ENCODE results near the gene TREH. TPM values are rescaled to one million over a fixed set of nuclear protein-coding genes. Genes with fewer than 3 reads are reported as not detected.

TREH gene
- total and polyA plus RNA-seq, 2 donors: 0.39 TPM; not detected in 1

DNA sequence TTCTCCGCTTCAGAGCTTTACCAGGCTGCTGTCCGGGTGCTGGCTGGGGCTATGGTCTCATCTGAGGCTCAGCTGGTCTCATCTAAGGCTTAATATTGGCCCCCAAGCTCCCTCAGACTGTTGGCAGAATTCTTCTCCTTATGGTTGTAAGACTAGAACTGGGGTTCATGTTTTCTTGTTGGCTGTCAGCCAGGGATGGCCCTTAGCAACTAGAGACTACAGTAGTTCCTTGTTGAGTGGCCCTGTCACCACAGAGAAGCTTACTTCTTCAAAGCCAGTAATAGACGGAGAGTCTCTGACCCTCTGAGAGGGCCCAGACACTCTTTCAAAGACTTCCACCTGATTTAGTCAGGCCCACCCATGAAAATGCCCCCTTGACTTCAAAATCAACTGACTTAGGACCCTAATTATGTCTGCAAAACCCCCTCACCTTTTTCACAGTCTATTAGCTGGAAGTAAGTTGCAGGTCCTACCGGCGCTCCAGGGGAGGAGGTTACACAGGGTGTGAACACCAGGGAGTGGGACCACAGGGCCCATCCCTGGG, 24.2 kb upstream of the TREH start:
- H3K27me3 ChIP-seq (ENCODE audit: control insufficient read depth in 2 of 2, insufficient read depth in 1 of 2, low read length in 1 of 2): no peaks in the 10 kb centered on the region
- DNase-seq (ENCODE audit: low read depth in 6 of 9, low spot score in 9 of 9): no peak
- peaks cover 0 to 7% of the 10 kb centered on the region in 2 donors for H3K9me3 ChIP-seq (ENCODE audit: control insufficient read depth in 2 of 2, insufficient read depth in 1 of 2, low read length in 1 of 2)
- peak overlapping the region in 1 of 2 donors; percentile 31 for H3K27ac ChIP-seq (ENCODE audit: low read depth in 1 of 2, low read length in 1 of 2)
- 95% methylated on average over 5 of the region's 5 CpGs for WGBS
- H3K36me3 ChIP-seq (ENCODE audit: control insufficient read depth in 2 of 2, insufficient read depth in 2 of 2, low read length in 1 of 2): no peaks in the 10 kb centered on the region
- H3K4me3 ChIP-seq (ENCODE audit: low read length in 2 of 2): no peak overlapping the region
- H3K4me1 ChIP-seq (ENCODE audit: control insufficient read depth in 2 of 2, insufficient read depth in 2 of 2, low read length in 2 of 2): peaks cover 5 to 20% of the 10 kb centered on the region in 2 donors

DNA sequence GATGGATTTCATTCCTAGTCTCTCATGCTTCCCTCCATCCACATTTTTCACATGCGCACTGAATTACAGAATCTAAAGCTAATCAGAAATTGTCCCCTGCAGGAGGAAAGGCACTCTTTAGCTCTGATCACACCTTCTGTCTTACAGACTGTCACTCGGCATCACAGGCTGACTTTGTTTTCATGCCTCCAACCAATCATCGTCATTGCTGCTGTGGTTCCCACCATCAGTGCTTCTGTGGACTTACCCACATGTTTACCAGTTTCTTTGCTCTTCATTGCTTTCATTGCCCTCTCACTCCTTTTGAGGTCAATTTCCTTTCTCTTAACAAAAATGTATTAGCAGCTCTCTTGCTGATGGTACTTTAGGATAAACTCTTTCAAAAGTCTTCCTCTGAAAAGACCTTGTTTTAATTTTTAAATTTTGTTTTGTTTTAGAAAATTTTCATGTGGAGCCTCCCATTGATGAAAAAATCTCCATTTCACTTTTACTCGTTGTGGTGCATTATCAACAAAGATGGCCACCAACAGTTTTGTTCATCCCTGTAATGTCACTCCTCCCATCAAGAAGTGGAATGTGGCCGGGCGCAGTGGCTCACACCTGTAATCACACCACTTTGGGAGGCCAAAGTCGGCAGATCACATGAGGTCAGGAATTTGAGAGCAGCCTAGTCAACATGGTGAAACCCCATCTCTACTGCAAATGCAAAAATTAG, 20.2 kb upstream of the TREH start:
- Histone ChIP-seq H3K27ac (ENCODE audit: low read depth in 1 of 2, low read length in 1 of 2) (peak overlapping the region; percentile 50 to 64), H3K36me3 (ENCODE audit: control insufficient read depth in 2 of 2, insufficient read depth in 2 of 2, low read length in 1 of 2) (no peaks in the 10 kb centered on the region), H3K9me3 (ENCODE audit: control insufficient read depth in 2 of 2, insufficient read depth in 1 of 2, low read length in 1 of 2) (peaks cover 0 to 7% of the 10 kb centered on the region in 2 donors), H3K27me3 (ENCODE audit: control insufficient read depth in 2 of 2, insufficient read depth in 1 of 2, low read length in 1 of 2) (no peaks in the 10 kb centered on the region), H3K4me1 (ENCODE audit: control insufficient read depth in 2 of 2, insufficient read depth in 2 of 2, low read length in 2 of 2) (peaks cover 2 to 26% of the 10 kb centered on the region in 2 donors), H3K4me3 (ENCODE audit: low read length in 2 of 2) (no peak overlapping the region)
- peak in 7 of 9 donors; percentile 41 to 87 (median 57) for DNase-seq (ENCODE audit: low read depth in 6 of 9, low spot score in 9 of 9)
- 76% methylated on average over 7 of the region's 7 CpGs for WGBS

DNA sequence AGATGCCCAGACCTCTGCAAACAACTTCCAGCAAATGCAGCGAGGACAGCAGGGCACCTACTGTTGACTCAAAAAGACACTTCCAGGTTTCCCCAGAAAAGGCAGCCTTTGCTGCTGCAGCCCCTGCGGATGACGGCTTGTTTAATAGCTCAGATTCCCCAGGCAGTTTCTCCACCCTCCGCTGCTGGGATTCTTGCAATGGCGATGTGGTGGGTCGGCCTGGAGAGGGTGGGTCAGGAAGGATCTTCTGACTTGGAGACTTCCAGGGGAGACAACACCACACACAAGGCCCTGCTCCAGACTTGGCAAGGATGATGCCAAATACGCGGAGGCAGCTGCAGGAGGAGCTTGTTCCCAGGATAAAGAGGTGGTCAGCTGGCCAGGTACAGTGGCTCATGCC, 17.9 kb upstream of the TREH start:
- no peak overlapping the region for H3K27ac ChIP-seq (ENCODE audit: low read depth in 1 of 2, low read length in 1 of 2)
- no peak overlapping the region for H3K4me3 ChIP-seq (ENCODE audit: low read length in 2 of 2)
- no peaks in the 10 kb centered on the region for H3K27me3 ChIP-seq (ENCODE audit: control insufficient read depth in 2 of 2, insufficient read depth in 1 of 2, low read length in 1 of 2)
- H3K36me3 ChIP-seq (ENCODE audit: control insufficient read depth in 2 of 2, insufficient read depth in 2 of 2, low read length in 1 of 2): no peaks in the 10 kb centered on the region
- peaks cover 0 to 13% of the 10 kb centered on the region in 2 donors for H3K9me3 ChIP-seq (ENCODE audit: control insufficient read depth in 2 of 2, insufficient read depth in 1 of 2, low read length in 1 of 2)
- DNase-seq (ENCODE audit: low read depth in 6 of 9, low spot score in 9 of 9): no peak
- WGBS: 95% methylated on average over 8 of the region's 8 CpGs
- H3K4me1 ChIP-seq (ENCODE audit: control insufficient read depth in 2 of 2, insufficient read depth in 2 of 2, low read length in 2 of 2): peaks cover 7 to 45% of the 10 kb centered on the region in 2 donors

DNA sequence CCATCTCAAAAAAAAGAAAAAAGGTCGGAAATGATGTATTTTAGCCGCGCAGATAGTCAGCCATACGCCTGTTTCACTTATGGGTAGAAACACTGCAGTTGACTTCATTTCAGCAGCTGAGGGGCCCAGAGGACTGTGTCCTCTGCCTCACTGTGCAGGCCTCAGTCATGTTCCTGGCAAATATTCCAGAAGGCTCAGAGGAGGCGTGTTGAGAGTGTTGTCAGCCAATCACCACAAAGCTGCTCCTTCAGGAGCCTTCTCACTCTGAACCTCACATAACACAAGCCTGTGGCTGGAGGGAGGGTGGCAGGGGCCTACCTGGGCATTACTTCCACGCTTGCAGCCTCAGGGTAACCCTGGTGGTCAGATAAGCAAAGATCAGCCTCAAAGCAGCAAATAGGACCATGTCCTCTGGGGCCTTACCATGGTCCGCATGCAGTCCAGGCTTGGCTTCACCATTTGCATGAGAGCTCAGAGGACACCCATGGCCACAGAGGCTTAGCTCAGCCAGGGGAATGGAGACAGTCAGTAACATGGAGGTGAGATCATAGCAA, 17.3 kb upstream of the TREH start:
- H3K4me1 ChIP-seq (ENCODE audit: control insufficient read depth in 2 of 2, insufficient read depth in 2 of 2, low read length in 2 of 2): peaks cover 13 to 51% of the 10 kb centered on the region in 2 donors
- no peak for DNase-seq (ENCODE audit: low read depth in 6 of 9, low spot score in 9 of 9)
- H3K4me3 ChIP-seq (ENCODE audit: low read length in 2 of 2): no peak overlapping the region
- no peaks in the 10 kb centered on the region for H3K27me3 ChIP-seq (ENCODE audit: control insufficient read depth in 2 of 2, insufficient read depth in 1 of 2, low read length in 1 of 2)
- H3K9me3 ChIP-seq (ENCODE audit: control insufficient read depth in 2 of 2, insufficient read depth in 1 of 2, low read length in 1 of 2): peaks cover 0 to 13% of the 10 kb centered on the region in 2 donors
- no peak overlapping the region for H3K27ac ChIP-seq (ENCODE audit: low read depth in 1 of 2, low read length in 1 of 2)
- H3K36me3 ChIP-seq (ENCODE audit: control insufficient read depth in 2 of 2, insufficient read depth in 2 of 2, low read length in 1 of 2): no peaks in the 10 kb centered on the region
- WGBS: 96% methylated on average over 7 of the region's 7 CpGs

DNA sequence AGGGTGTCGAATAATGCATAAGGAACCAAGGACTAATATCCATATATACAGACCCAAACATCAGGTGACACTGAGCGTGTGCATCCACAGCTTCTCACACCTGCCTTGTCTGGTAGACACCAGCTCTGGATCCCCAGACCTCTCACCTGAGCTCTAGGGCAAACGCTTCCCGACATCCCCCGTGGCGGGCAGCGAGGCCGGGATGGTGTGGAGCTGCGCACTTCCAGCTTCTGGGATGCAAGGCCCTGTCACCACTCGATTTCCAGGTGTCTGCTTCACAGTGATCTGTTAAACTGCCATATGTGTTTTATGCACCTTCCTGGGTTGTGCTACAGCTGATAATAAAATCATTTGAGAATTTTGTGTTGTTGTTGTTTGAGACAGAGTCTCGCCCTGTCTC, 15.3 kb upstream of the TREH start:
- H3K27me3 ChIP-seq (ENCODE audit: control insufficient read depth in 2 of 2, insufficient read depth in 1 of 2, low read length in 1 of 2): peaks cover 0 to 3% of the 10 kb centered on the region in 2 donors
- H3K9me3 ChIP-seq (ENCODE audit: control insufficient read depth in 2 of 2, insufficient read depth in 1 of 2, low read length in 1 of 2): peaks cover 0 to 7% of the 10 kb centered on the region in 2 donors
- WGBS: 89% methylated on average over 11 of the region's 11 CpGs
- peaks cover 17 to 63% of the 10 kb centered on the region in 2 donors for H3K4me1 ChIP-seq (ENCODE audit: control insufficient read depth in 2 of 2, insufficient read depth in 2 of 2, low read length in 2 of 2)
- no peak overlapping the region for H3K4me3 ChIP-seq (ENCODE audit: low read length in 2 of 2)
- peak overlapping the region in 1 of 2 donors; percentile 4 for H3K27ac ChIP-seq (ENCODE audit: low read depth in 1 of 2, low read length in 1 of 2)
- no peak for DNase-seq (ENCODE audit: low read depth in 6 of 9, low spot score in 9 of 9)
- H3K36me3 ChIP-seq (ENCODE audit: control insufficient read depth in 2 of 2, insufficient read depth in 2 of 2, low read length in 1 of 2): no peaks in the 10 kb centered on the region

DNA sequence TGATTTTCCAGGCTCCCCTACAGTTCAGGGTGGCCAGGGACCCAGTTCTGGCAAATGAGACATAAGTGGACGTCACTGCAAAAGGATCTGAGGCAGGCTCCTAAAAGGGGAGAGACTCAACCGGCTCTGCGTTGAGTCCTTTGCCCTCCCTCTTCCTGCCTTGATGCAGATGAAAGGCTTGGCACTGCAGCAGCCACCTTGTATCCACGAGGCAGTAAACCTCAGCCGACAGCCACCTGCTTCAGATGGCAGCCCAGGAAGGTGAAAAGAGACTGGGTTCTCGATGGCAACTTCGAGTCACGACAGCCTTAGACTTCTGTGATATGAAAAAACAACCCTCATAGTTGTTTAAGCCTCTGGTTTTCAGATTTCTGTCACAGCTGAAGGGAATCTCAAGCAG, 14.7 kb upstream of the TREH start:
- H3K4me3 ChIP-seq (ENCODE audit: low read length in 2 of 2): no peak overlapping the region
- H3K27me3 ChIP-seq (ENCODE audit: control insufficient read depth in 2 of 2, insufficient read depth in 1 of 2, low read length in 1 of 2): peaks cover 0 to 7% of the 10 kb centered on the region in 2 donors
- peak in 2 of 9 donors; percentile 33 to 57 for DNase-seq (ENCODE audit: low read depth in 6 of 9, low spot score in 9 of 9)
- peak overlapping the region in 1 of 2 donors; percentile 4 for H3K27ac ChIP-seq (ENCODE audit: low read depth in 1 of 2, low read length in 1 of 2)
- peaks cover 0 to 7% of the 10 kb centered on the region in 2 donors for H3K9me3 ChIP-seq (ENCODE audit: control insufficient read depth in 2 of 2, insufficient read depth in 1 of 2, low read length in 1 of 2)
- peaks cover 15 to 63% of the 10 kb centered on the region in 2 donors for H3K4me1 ChIP-seq (ENCODE audit: control insufficient read depth in 2 of 2, insufficient read depth in 2 of 2, low read length in 2 of 2)
- H3K36me3 ChIP-seq (ENCODE audit: control insufficient read depth in 2 of 2, insufficient read depth in 2 of 2, low read length in 1 of 2): no peaks in the 10 kb centered on the region
- WGBS: 42% methylated on average over 8 of the region's 8 CpGs

DNA sequence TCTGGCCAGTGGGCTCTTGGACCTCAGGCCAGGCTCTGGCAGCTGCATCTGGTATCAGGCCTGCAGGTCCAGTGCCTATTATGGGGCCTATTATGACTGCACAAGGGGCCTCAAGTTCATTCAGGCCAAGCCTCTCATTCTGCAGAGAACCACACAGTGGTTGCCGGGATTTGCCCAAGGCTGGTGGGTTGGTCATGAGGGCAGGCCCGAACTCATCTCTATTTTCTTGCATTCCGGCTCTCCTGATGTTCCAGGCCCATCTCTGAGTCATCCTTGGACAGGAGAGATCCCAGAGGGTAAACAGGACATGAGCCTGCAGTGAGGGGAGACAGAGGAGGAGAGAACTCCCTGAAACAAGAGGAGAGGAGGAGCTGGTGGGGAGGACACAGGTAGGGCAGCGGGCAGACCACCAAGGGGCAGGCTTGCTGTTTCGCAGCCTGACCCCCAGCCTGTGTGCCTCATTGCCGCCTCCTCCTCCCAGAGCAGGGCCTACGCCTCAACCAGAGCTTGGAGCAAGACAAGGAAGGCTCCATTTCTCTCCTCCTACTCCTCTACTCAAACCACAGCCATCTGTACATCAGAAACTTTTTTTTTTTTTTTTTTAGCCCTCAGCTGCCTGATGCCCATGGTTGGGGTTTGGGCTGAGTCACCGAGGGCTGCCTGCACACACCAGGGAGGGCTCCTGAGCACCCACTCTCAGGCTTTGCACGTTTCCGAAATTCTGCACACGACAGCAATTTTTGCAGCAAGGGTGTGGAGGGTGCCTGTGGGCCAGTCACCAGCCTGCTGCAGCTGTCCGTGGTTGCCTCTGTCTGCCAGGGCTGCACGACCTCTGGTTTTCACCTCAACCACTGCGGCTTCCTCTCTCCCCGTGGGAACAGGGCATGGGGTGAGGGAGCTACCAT, 12.7 kb upstream of the TREH start:
- peak in 3 of 9 donors; percentile 23 to 63 (median 24) for DNase-seq (ENCODE audit: low read depth in 6 of 9, low spot score in 9 of 9)
- Histone ChIP-seq H3K4me3 (ENCODE audit: low read length in 2 of 2) (no peak overlapping the region), H3K4me1 (ENCODE audit: control insufficient read depth in 2 of 2, insufficient read depth in 2 of 2, low read length in 2 of 2) (peaks cover 15 to 61% of the 10 kb centered on the region in 2 donors), H3K36me3 (ENCODE audit: control insufficient read depth in 2 of 2, insufficient read depth in 2 of 2, low read length in 1 of 2) (no peaks in the 10 kb centered on the region), H3K27me3 (ENCODE audit: control insufficient read depth in 2 of 2, insufficient read depth in 1 of 2, low read length in 1 of 2) (peaks cover 0 to 11% of the 10 kb centered on the region in 2 donors), H3K9me3 (ENCODE audit: control insufficient read depth in 2 of 2, insufficient read depth in 1 of 2, low read length in 1 of 2) (peaks cover 0 to 11% of the 10 kb centered on the region in 2 donors), H3K27ac (ENCODE audit: low read depth in 1 of 2, low read length in 1 of 2) (peak overlapping the region; percentile 33 to 57)
- 34% methylated on average over 15 of the region's 15 CpGs for WGBS

DNA sequence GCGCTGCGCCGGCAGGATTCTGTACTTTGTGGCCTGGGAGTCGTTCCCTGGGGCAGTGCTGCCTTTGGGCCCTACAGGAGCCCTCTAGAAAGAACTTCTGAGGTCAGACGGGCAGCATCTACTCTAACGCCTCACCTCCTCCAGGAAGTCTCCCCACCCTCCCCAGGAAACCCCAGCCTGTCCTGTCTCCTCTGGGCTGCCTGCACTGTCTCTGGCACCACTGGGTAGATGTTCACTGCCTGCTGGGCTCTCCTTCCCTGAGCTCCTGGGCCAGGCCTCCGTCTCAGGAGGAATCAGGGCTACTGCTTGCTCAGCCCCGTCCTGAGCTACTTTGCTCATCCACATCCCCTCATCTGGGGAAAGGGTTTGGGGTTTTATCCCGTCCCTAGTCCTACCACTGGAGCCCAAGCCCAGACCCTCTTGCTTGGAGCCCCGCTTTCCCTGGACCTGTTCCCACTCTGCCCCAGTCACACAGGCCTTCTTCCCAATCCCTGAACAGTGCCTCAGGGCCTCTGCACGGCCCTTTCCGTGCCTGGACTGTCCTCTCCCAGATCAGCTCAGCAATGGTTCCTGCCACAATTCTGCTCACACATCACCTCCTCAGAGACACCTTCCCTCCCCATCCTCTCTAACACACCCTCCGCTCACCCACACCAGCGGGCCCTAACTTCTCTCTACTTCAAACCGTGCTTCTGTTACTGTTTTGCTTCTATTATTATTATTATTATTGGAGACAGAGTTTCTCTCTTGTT, 11.3 kb upstream of the TREH start:
- Histone ChIP-seq H3K27me3 (ENCODE audit: control insufficient read depth in 2 of 2, insufficient read depth in 1 of 2, low read length in 1 of 2) (peaks cover 0 to 11% of the 10 kb centered on the region in 2 donors), H3K9me3 (ENCODE audit: control insufficient read depth in 2 of 2, insufficient read depth in 1 of 2, low read length in 1 of 2) (peaks cover 0 to 11% of the 10 kb centered on the region in 2 donors), H3K4me1 (ENCODE audit: control insufficient read depth in 2 of 2, insufficient read depth in 2 of 2, low read length in 2 of 2) (peaks cover 15 to 57% of the 10 kb centered on the region in 2 donors), H3K4me3 (ENCODE audit: low read length in 2 of 2) (no peak overlapping the region), H3K36me3 (ENCODE audit: control insufficient read depth in 2 of 2, insufficient read depth in 2 of 2, low read length in 1 of 2) (no peaks in the 10 kb centered on the region), H3K27ac (ENCODE audit: low read depth in 1 of 2, low read length in 1 of 2) (no peak overlapping the region)
- no peak for DNase-seq (ENCODE audit: low read depth in 6 of 9, low spot score in 9 of 9)
- WGBS: 84% methylated on average over 15 of the region's 15 CpGs
